GM18951 (cell line): ENCODE measurements around the gene GPBP1L1.
A peak's percentile ranks its signal among the peaks of the same experiment; 100 is the strongest.

Experiments used
- POLR2A ChIP-seq: IDR thresholded peaks from 4 replicates; pipeline ENCODE4 v1.6.1; 2011; ENCODE audit warnings: mild to moderate bottlenecking; ENCODE audit not compliant: insufficient read length, insufficient read depth; ENCODE audit errors: extremely low read depth
- in situ Hi-C: fragments of 300-500 bp; cut with MboI; formaldehyde crosslinking; loops from one replicate; pipeline ENCODE4 v1.12.0; 2022; ENCODE audit warnings: low sequenced_read_pairs, mixed read lengths, inconsistent platforms; ENCODE audit not compliant: unreplicated experiment

GPBP1L1 gene

GRCh38 chr1:45584351-45585109 is 101.8 kb downstream of the GPBP1L1 start:
- in situ Hi-C loops, result loop anchor here (10.0 kb wide), 1 partner anchor 220 kb away; no protein-coding TSS in a partner anchor
- TF ChIP-seq POLR2A, result no peak

- in situ Hi-C loops, result loop anchor here (10.0 kb wide), 1 partner anchor 219 kb away; no protein-coding TSS in a partner anchor
- TF ChIP-seq POLR2A, result peak; percentile 99
Observed at GRCh38 chr1:45583666-45584350, 102.5 kb downstream of the GPBP1L1 start, which contains the start of gene NASP. Gene NASP, plus strand, starts transcription at chr1:45584041. Its CDS starts 106 bp downstream, at chr1:45584147.

- in situ Hi-C loops, result loop anchor here (10.0 kb wide), 1 partner anchor 218 kb away; no protein-coding TSS in a partner anchor
- TF ChIP-seq POLR2A, result peak; percentile 15
Observed at GRCh38 chr1:45583264-45583665, 103.1 kb downstream of the GPBP1L1 start.
